Endothelial cell of umbilical vein (primary cell): ENCODE measurements around the gene CLEC14A. TPM values are rescaled to one million over a fixed set of nuclear protein-coding genes. Genes with fewer than 3 reads are reported as not detected.
A peak's percentile ranks its signal among the peaks of the same experiment; 100 is the strongest.

Experiments used
- BruUV-seq: library from RNA; stranded (reverse); fragments of 400-500 nt; replicated peaks from 2 replicates; lab custom pipeline; 2021; lab: Mats Ljungman, UMichigan
- CTCF ChIA-PET: fragments of 300-600, 350-600 bp; sonication (Branson Sonifier 250); formaldehyde crosslinking; loops from one replicate; lab custom pipeline; 2021; ENCODE audit warnings: antibody characterized with exemption, inconsistent platforms; lab: Charles Lee
- POLR2A ChIA-PET: fragments of 300-600, 350-600 bp; sonication (Branson Sonifier 250); formaldehyde crosslinking; loops from one replicate; lab custom pipeline; 2021; ENCODE audit warnings: antibody characterized with exemption, inconsistent platforms; lab: Charles Lee
- DNase-seq: peaks from one replicate; pipeline ENCODE4 v3.0.0-alpha.2; 2011; ENCODE audit warnings: low read depth, low spot score
- FAIRE-seq: peaks from 2 replicates; lab custom pipeline; 2011; peaks lifted over from hg19 to GRCh38; lab: Jason Lieb, UNC
- H2AFZ ChIP-seq: 2 replicates; pipeline ENCODE4 v1.6.0; 2012; ENCODE audit warnings: low read depth, low read length, control low read depth, inconsistent platforms
- H3K27ac ChIP-seq: 2 replicates; pipeline ENCODE4 v1.5.1; 2011; ENCODE audit warnings: low read depth, mild to moderate bottlenecking, control low read depth, low read length, moderate library complexity; ENCODE audit not compliant: insufficient read depth
- H3K27me3 ChIP-seq, 2 experiments: 2 replicates each; pipeline versions ENCODE4 v1.6.0 to v1.6.1; 2011; ENCODE audit warnings: low read length in 2 of 2, mixed read lengths in 1 of 2; ENCODE audit not compliant: control insufficient read depth in 2 of 2, insufficient read depth in 2 of 2
- H3K36me3 ChIP-seq, 2 experiments: 2 replicates in 1 of 2; 3 replicates in 1 of 2; pipeline ENCODE4 v1.5.1; 2011; ENCODE audit warnings: low read length in 2 of 2, mild to moderate bottlenecking in 1 of 2, moderate library complexity in 1 of 2; ENCODE audit not compliant: control insufficient read depth in 2 of 2, insufficient read depth in 2 of 2; ENCODE audit errors: extremely low read depth in 1 of 2
- H3K4me1 ChIP-seq: 3 replicates; pipeline ENCODE4 v1.5.1; 2011; ENCODE audit warnings: mild to moderate bottlenecking, low read length; ENCODE audit not compliant: control insufficient read depth, insufficient read depth; ENCODE audit errors: extremely low read depth
- H3K4me2 ChIP-seq: 2 replicates; pipeline ENCODE4 v1.6.1; 2011; ENCODE audit warnings: low read length, control low read depth, mixed read lengths; ENCODE audit not compliant: insufficient read depth
- H3K4me3 ChIP-seq, 3 experiments: fragments of 200-600 bp in 1 of 3; sonication (generic), shearing (Covaris generic) in 1 of 3; replicated peaks in 1 of 3; 2 replicates each; pipeline ENCODE4 v1.5.1; 2011 to 2016; ENCODE audit warnings: control low read depth in 3 of 3, low read length in 3 of 3, mild to moderate bottlenecking in 2 of 3, inconsistent platforms in 1 of 3, low read depth in 1 of 3, moderate library complexity in 1 of 3; ENCODE audit not compliant: insufficient read depth in 1 of 3
- H3K79me2 ChIP-seq: 2 replicates; pipeline ENCODE4 v1.6.0; 2012; ENCODE audit warnings: low read length, inconsistent platforms; ENCODE audit not compliant: control insufficient read depth, insufficient read depth
- H3K9ac ChIP-seq: replicated peaks from 2 replicates; pipeline ENCODE3; 2011; ENCODE audit warnings: low read length, control low read depth; ENCODE audit not compliant: insufficient read depth; ENCODE audit errors: extremely low read depth
- H3K9me1 ChIP-seq: replicated peaks from 3 replicates; pipeline ENCODE4 v1.6.0; 2011; ENCODE audit warnings: mild to moderate bottlenecking, low read length; ENCODE audit not compliant: control insufficient read depth, insufficient read depth; ENCODE audit errors: extremely low read depth
- H3K9me3 ChIP-seq: replicated peaks from 2 replicates; pipeline ENCODE4 v1.5.1; 2012; ENCODE audit warnings: low read length, inconsistent platforms; ENCODE audit not compliant: control insufficient read depth, insufficient read depth
- H4K20me1 ChIP-seq: replicated peaks from 2 replicates; pipeline ENCODE3; 2011; ENCODE audit warnings: mild to moderate bottlenecking, low read length; ENCODE audit not compliant: control insufficient read depth, insufficient read depth; ENCODE audit errors: extremely low read depth
- CTCF ChIP-seq, 2 donors: IDR thresholded peaks; 1 replicate in 1 of 2; 2 replicates in 1 of 2; pipeline ENCODE4 v1.5.1; 2011; ENCODE audit warnings: low read length in 2 of 2, mild to moderate bottlenecking in 2 of 2, moderate library complexity in 2 of 2, control low read depth in 1 of 2, inconsistent platforms in 1 of 2, low read depth in 1 of 2; ENCODE audit not compliant: insufficient read depth in 1 of 2; ENCODE audit errors: extremely low read depth in 1 of 2
- FOS ChIP-seq: IDR thresholded peaks from 2 replicates; pipeline ENCODE4 v1.6.1; 2011; ENCODE audit warnings: mild to moderate bottlenecking, low read length, moderate library complexity, borderline replicate concordance; ENCODE audit not compliant: insufficient read depth
- GATA2 ChIP-seq: IDR thresholded peaks from 2 replicates; pipeline ENCODE4 v1.7.0; 2011; ENCODE audit warnings: low read depth, mild to moderate bottlenecking, moderate library complexity, mixed read lengths, low read length; ENCODE audit not compliant: insufficient read length, insufficient read depth
- JUN ChIP-seq: IDR thresholded peaks from 2 replicates; pipeline ENCODE4 v1.6.1; 2011; ENCODE audit warnings: borderline replicate concordance, low read depth; ENCODE audit not compliant: insufficient read length, insufficient read depth
- POLR2AphosphoS5 ChIP-seq: IDR thresholded peaks from 2 replicates; pipeline ENCODE4 v1.6.1; 2012; ENCODE audit warnings: low read depth, mild to moderate bottlenecking, control low read depth, low read length, moderate library complexity; ENCODE audit not compliant: insufficient read depth
- dilution Hi-C: fragments of 300-500 bp; cut with MboI; formaldehyde crosslinking; loops from one replicate; pipeline ENCODE4 v1.15.0; 2019; ENCODE audit warnings: low sequenced_read_pairs; ENCODE audit not compliant: extremely low pct_ligation_motif_present
- intact Hi-C: fragments of 100-400 bp; cut with micrococcal nuclease; formaldehyde crosslinking; loops from one replicate; pipeline ENCODE4 v1.10.0; 2022
- polyA plus RNA-seq, 4 experiments: library from polyadenylated mRNA; depleted of rRNA in 3 of 4; stranded (reverse) in 3 of 4; unstranded in 1 of 4; fragments of >200 nt; gene quantifications; 2 replicates each; pipeline versions ENCODE4 v1.2.1 to v1.2.3, GENCODE V29; 2011 to 2012; ENCODE audit warnings: missing spikeins in 1 of 4
- total RNA-seq: library from RNA; stranded (reverse); gene quantifications from 2 replicates; pipeline ENCODE4 v1.2.3, GENCODE V29; 2021

CLEC14A gene
- total and polyA plus RNA-seq, 2 donors (not counting 3 experiments of a cell fraction or from before 2014, with no cell fraction given), result 396 to 562 TPM

DNA sequence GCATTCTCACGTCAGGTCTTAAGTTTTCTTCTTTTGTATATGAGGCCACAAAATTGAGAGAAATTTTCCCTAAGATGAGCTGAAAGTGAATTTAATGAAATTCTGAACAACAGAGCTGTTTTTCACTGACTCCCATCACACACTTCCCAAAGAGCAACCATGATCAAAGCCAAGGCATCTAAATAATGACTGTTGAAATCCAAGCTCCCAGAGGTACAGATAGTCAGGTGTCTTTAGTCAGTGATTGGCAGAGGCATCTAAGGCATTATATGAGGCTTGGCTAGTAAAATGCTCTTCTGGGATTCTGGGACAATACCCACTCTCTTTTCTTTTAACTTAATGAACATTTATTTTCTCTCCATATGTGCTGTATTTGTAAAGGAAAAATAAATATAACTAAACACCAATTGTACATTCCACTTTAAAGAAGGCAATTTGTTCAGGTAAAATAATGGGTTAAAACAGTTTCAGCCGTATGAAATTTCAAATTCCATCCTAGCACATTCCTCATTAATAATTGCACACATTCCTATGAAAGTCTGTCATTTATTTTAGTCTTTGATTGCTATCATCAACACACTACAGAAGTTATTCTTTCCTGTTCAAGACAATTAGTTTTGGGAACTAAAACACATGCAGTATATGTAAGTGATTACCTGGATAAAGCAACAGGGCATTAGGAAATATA lies 49.1 kb downstream of the CLEC14A start:
- no peak overlapping the region for H2AFZ ChIP-seq
- peaks cover 36% of the 10 kb centered on the region for H3K4me1 ChIP-seq
- dilution Hi-C loops, result no loop called here
- BruUV-seq, result no TSS peak
- intact Hi-C loops, result loop anchor here (5.0 kb wide), 2 partner anchors 195 to 810 kb away; no protein-coding TSS in a partner anchor
- no peak overlapping the region for H3K9ac ChIP-seq
- no peak overlapping the region for H3K27ac ChIP-seq
- TF ChIP-seq GATA2 (peak; percentile 9), JUN (peak; percentile 14), POLR2AphosphoS5 (no peak), CTCF (IDR thresholded peaks at IDR 0.05; ENCODE audit: extremely low read depth in 1 of 2, insufficient read depth in 1 of 2, low read depth in 1 of 2, low read length in 2 of 2) (no peak), FOS (no peak)
- no peaks in the 10 kb centered on the region for H3K36me3 ChIP-seq
- DNase-seq (no peak), FAIRE-seq (peak; percentile 24)
- no peaks in the 10 kb centered on the region for H3K27me3 ChIP-seq
- no peaks in the 10 kb centered on the region for H3K79me2 ChIP-seq
- peak overlapping the region; percentile 95 for H3K4me2 ChIP-seq
- ChIA-PET CTCF (interaction anchor here (0.7 to 2.4 kb wide), 4 partner anchors 9 to 809 kb away, joined by 3 to 11 read pairs (median 8); partner anchors contain the start of gene CLEC14A), POLR2A (no interaction called here)
- no peaks in the 10 kb centered on the region for H3K9me3 ChIP-seq
- H3K4me3 ChIP-seq, result no peak overlapping the region
- no peaks in the 10 kb centered on the region for H4K20me1 ChIP-seq
- H3K9me1 ChIP-seq, result no peaks in the 10 kb centered on the region
